NCI-H187 (cell line): ENCODE data around the gene STK24.

Experiments
- DNase-seq, 2 experiments: peaks; one replicate each; lab custom pipeline; 2025; lab: John Stamatoyannopoulos, UW

Gene STK24

GRCh38 chr13:98556142-98556816, 20.6 kb downstream of the STK24 start:
- DNase-seq = no peak

GRCh38 chr13:98549728-98550317, 27.1 kb downstream of the STK24 start:
- no peak for DNase-seq

- no peak for DNase-seq
Observed at GRCh38 chr13:98549006-98549727, 27.7 kb downstream of the STK24 start.

- DNase-seq = no peak
Observed at GRCh38 chr13:98548230-98548629, 28.7 kb downstream of the STK24 start.

- DNase-seq = no peak
Observed at GRCh38 chr13:98547455-98547854, 29.5 kb downstream of the STK24 start.

- no peak for DNase-seq
Observed at GRCh38 chr13:98546402-98546801, 30.5 kb downstream of the STK24 start.

- DNase-seq = no peak
Observed at GRCh38 chr13:98544104-98544710, 32.7 kb downstream of the STK24 start.

- DNase-seq = no peak
Observed at GRCh38 chr13:98543378-98544103, 33.4 kb downstream of the STK24 start.

GRCh38 chr13:98542568-98543377, 34.1 kb downstream of the STK24 start:
- no peak for DNase-seq

GRCh38 chr13:98541701-98542203, 35.2 kb downstream of the STK24 start:
- DNase-seq = no peak

GRCh38 chr13:98541191-98541590, 35.7 kb downstream of the STK24 start:
- no peak for DNase-seq

GRCh38 chr13:98540476-98540875, 36.4 kb downstream of the STK24 start:
- no peak for DNase-seq

- no peak for DNase-seq
Observed at GRCh38 chr13:98539666-98540065, 37.2 kb downstream of the STK24 start.

- no peak for DNase-seq
Observed at GRCh38 chr13:98538876-98539275, 38.0 kb downstream of the STK24 start.

GRCh38 chr13:98537740-98538139, 39.2 kb downstream of the STK24 start:
- no peak for DNase-seq

GRCh38 chr13:98537306-98537705, 39.6 kb downstream of the STK24 start:
- no peak for DNase-seq

GRCh38 chr13:98536729-98537128, 40.2 kb downstream of the STK24 start:
- DNase-seq = no peak

GRCh38 chr13:98535501-98536354, 41.2 kb downstream of the STK24 start:
- DNase-seq = no peak

- no peak for DNase-seq
Observed at GRCh38 chr13:98534821-98535220, 42.1 kb downstream of the STK24 start.

- DNase-seq = no peak
Observed at GRCh38 chr13:98533912-98534311, 43.0 kb downstream of the STK24 start.
